Activated gamma-delta T cell (primary cell): ENCODE results near the gene SLC20A1.

Experiments
- DNase-seq: peaks from one replicate; lab custom pipeline; 2025; lab: John Stamatoyannopoulos, UW

Gene SLC20A1

DNA sequence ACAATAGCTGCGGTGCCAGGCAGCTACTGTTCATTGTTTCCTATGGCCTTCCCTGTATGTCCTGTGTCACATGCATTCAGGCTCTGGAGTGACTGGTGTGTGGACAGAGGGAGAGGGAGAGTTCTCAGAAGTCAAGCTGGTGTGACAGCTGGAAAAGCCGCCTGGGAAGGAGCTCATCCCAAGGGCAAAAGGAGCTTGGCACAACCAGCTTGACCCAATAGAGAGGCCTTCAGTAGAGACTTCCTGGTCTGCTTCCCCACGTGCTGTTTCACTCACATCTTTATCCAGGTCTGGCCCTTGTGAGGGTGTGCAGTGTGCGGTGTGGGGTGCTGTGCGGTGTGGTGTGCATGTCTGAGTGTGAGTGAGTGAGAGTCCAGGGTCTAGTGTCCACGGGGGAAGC is 64.0 kb downstream of the SLC20A1 start:
- DNase-seq: no peak

DNA sequence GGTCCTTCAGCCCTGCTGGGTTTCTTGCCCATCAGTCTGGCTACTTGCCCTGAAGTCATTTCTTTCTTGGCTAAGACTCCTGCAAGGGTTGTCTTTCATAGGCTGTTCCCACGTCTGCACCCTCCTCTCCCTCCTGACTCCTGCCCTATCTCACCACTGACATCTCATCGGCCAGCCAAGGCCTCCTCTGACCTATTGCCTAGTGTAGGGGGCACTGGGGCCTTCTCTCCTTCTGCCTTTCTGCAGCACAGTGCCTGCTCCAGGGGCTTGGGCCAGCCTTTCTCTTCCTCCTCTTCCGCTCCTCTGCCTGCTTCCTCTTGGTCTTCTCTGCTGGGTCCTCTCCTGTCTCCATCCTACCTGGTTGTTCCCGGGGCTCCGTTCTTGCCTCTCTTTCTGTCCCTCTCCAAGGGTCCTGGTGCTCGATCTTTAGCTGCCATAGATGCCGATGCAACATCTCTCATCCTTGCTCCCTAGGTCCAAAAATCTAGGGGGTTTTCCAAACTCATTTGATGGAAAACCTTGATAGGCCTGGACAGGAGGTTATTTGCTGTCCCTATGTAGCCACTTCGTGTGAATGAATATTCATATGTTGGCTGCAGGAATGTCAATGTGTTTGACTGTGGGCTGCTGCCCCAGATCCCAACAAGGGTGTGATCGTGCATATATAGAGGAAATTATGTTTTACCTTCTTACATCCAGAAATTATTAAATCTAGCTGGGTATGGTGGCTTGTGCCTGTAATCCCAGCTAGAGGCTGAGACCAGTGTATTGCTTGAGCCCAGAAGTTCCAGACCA is 65.4 kb downstream of the SLC20A1 start:
- DNase-seq: no peak

DNA sequence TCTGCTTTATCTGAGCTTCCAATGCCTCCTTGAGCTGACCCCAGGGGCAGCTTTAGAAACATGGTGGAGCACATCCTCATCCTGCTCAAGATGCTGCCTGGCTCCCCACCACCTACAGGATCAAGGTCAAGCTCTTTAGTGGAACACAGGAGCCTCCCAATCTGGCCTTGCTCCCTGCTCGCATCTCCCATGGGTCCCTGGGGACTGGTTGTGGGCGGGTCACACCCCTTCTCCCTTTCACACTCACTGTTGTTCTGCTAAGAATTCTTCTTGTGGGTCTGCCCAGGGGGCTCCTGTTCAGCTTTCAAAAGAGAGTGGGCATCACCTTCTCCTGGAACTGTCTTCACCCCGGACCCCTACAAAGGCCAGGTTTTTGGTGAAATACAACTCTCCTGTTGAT is 66.7 kb downstream of the SLC20A1 start:
- DNase-seq: no peak

DNA sequence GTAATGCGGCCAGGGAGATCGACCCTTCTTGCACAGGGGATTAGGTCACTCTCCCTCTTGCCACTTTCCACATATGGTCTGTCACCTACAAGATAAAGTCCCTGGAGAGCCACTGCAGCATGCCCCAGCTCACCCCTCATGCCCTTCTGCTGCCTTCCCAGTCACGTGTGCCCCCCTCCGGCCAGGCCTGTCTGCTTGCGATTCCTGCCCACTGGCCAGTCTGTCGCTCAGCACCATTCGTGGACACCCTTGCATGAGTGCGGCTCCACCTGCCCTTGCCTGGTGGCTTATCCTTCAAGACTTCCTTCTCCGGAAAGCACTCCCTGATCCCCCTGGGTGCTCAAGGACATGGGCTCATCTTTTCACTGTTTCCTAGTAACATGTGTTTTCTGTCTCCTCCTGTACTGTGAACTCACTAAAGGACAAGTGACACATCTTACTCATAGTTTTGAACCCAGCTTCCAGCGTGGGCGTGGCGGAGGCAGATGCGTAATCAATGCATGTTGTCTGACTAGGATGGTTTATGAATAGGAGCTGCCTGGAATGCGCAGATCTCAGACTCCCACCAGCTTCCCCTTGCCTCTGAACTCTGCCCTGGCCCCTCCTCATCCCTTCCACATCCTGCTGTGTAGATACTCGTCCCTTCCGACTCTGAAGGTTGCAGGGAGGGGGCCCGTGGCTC is 67.3 kb downstream of the SLC20A1 start:
- no peak for DNase-seq
